ENCODE data around the gene TMPO.
"Not testable (repeated sequence)": the region's sequence is repeated elsewhere in the genome, so short reads cannot be mapped to it uniquely, and the experiment has no call there.

Gene TMPO

GRCh38 chr12:98515287-98516110, at the start of gene TMPO:
Gene TMPO, plus strand, starts transcription at chr12:98515590. Its CDS starts 278 bp downstream, at chr12:98515868.
- peak; percentile 87 to 94 for DNase-seq (ENCODE audit: low read depth in 2 of 2)

DNA sequence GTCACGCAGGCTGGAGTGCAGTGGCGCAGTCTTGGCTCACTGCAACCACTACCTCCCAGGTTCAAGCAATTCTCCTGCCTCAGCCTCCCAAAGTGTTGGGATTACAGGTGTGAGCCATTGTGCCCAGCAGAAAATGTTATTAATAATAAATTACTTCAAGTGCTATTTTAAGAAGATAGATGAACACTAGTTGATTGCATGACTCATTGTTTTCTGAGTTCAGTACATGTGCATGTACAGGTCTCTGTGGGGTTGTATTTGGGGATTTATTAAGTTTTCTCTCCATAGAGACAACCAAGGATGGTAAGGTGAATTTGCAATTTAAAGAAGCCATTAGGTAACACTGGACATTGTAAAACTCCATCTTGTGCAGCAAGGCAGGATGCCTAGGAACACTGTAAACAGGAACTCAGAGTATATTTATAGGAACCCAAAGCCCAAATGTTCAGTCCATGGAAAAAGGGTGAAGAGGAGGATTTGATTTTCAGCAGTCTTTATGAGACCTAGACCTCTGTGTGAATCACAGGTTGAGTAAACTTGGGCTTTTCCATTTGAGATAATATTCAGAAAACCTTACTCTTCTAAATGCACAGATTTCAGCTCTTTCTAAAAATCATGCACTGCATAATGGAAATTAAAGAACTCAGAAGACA, 49.3 kb upstream of the TMPO start:
- DNase-seq (ENCODE audit: low read depth in 2 of 2) = no peak

GRCh38 chr12:98466640-98467400, 48.6 kb upstream of the TMPO start:
- no peak for DNase-seq (ENCODE audit: low read depth in 2 of 2)

- no peak for DNase-seq (ENCODE audit: low read depth in 2 of 2)
Measured at GRCh38 chr12:98469109-98469508, 46.3 kb upstream of the TMPO start.

DNA sequence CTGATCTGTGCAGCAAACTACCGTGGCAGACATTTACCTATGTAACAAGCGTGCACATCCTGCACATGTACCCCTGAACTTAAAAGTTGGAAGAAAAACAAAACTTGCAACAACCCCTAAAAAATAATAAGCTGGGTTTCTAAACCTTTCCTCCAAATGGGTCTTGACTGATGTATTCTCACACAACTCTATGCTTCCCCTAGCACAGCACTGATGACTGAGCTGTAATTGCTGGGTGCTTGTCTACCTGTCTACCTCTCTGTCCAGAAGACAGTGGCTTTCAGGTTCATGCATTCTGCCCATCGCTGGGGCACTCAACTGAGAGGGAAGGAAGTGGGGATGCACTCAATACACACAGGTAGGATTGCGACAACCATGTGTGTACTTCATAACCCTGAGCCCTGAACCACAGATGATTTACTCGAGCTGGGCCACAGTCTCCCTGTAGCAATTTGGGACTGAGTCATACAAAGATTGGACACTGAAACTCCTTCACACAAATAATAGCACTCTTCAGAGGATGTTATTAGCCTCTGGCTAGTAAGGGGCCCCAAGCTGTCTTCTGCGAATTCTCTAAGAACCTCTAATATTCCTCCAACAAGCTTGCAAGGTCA, 44.8 kb upstream of the TMPO start:
- DNase-seq (ENCODE audit: low read depth in 2 of 2) = no peak

DNA sequence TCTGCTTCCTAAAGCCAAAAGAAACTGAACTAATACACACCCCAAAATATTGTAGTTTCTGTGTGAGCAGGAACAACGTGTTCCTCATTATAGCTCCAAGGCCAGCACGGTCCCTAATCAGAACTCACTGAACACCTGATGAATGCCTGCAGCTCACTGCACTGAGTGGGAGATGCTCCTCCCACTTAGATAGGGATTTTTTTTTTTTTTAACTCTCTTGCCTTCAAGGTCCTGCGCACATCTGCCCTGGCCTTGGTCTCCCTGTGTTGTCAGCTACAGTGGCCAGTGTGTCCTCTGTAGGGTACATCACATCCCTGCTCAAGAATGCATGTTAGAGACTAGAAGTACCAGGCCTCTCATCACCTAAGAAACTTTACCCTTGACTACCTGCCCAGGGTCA, 44.3 kb upstream of the TMPO start:
- DNase-seq (ENCODE audit: low read depth in 2 of 2) = no peak

DNA sequence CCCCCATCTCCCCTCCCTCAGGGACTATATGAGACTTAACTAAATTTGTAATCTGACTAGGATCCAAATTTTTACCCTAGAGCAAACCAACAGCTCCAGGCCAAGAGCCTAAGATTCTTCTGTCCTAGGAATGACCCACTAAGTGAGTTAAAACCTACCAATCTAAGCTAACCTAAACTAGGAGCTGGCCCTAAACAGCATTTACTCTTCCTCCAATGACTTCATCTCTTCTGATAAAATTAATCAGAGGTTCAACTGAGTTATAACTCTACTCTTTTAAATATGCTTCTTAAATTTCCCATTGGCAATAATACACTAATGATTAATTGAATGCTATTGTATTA, 39.9 kb upstream of the TMPO start:
- no peak for DNase-seq (ENCODE audit: low read depth in 2 of 2)

DNA sequence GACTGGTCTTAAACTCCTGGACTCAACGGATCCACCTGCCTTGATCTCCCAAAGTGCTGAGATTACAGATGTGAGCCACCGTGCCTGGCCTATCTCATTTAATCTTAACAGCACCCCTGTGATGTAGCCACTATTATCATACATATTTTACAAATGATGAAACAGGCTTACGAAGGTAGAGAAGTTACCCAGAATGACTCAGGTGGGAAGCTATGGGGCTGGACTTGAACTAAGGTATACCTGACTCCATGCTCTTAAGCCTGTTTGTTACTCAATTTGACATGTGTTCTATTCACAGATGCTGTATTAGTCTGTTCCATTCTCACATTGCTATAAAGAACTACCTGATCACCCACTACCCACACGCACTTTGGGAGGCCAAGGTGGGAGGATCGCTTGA, 36.8 kb upstream of the TMPO start:
- DNase-seq (ENCODE audit: low read depth in 2 of 2) = no peak

GRCh38 chr12:98483621-98484503, 31.5 kb upstream of the TMPO start:
- no peak for DNase-seq (ENCODE audit: low read depth in 2 of 2)

DNA sequence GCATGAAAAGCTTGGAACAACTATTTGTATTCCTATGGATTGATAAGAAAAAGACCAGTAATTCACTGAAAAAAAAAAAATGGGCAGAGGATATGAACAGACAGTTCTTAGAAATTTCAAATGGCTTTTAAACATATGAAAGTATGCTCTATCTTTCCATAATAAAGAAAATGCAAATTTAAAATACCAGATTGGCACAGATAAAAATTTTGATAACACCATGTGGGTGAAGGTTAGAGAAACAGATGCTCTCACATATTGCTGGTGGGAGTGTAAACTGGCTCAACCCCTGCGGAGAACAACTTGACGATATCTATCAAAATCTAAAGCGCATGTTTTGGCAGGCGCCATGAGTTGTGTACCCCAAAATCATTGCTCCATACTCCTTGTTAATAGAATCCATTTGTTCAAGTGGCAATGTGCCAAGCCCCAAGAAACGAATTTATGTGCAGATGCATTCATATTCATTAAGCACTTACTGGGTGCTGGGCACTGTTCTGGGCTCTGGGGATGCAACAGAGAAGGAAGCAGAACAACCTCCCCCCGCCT, 29.5 kb upstream of the TMPO start:
- DNase-seq (ENCODE audit: low read depth in 2 of 2) = no peak

- DNase-seq (ENCODE audit: low read depth in 2 of 2) = not testable (repeated sequence)
Measured at GRCh38 chr12:98488416-98488815, 27.0 kb upstream of the TMPO start.

DNA sequence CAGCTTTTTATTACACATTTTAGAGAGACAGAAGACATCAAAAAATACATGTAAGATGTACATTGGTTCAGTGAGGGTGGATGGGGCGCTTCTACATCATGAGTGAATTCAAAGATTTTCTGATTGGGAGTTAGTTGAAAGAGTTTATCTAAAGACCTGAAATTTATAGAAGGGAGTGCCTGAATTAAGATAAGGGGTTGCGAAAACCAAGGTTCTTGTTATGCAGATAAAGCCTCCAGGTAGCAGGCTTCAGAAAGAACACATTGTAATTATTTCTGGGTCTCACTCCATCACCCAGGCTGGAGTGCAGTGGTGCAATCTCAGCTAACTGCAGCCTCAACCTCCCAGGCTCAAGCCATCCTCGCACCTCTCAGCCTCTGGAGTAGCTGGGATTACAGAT, 26.2 kb upstream of the TMPO start:
- DNase-seq (ENCODE audit: low read depth in 2 of 2) = no peak

GRCh38 chr12:98490501-98491453, 24.6 kb upstream of the TMPO start:
- peak; percentile 63 to 73 for DNase-seq (ENCODE audit: low read depth in 2 of 2)

- no peak for DNase-seq (ENCODE audit: low read depth in 2 of 2)
Measured at GRCh38 chr12:98492580-98493140, 22.7 kb upstream of the TMPO start.

DNA sequence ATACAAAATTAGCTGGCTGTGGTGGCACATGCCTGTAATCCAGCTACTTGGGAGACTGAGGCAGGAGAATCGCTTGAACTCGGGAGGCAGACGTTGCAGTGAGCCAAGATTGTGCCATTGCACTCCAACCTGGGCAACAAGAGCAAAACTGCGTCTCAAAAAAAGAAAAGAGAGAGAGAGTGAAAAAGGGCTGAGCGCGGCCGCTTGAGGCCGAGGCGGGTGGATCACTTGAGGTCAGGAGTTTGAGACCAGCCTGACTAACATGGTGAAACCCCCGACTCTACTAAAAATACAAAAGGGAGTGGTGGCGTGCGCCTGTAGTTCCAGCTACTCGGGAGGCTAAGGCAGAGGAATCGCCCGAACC, 14.1 kb upstream of the TMPO start:
- DNase-seq (ENCODE audit: low read depth in 2 of 2) = not testable (repeated sequence)

DNA sequence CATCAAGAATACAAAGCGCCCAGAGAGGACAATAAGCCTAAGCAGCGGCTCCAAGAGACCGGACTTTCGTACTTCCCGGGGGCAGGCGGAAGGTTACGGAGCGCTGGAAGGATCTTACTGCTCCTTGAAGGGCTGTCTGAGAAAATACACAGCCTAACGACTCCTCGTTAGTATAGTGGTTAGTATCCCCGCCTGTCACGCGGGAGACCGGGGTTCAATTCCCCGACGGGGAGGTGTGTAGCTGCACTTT, 12.1 kb upstream of the TMPO start:
- peak; percentile 71 to 82 for DNase-seq (ENCODE audit: low read depth in 2 of 2)

- peak; percentile 87 to 89 for DNase-seq (ENCODE audit: low read depth in 2 of 2)
Measured at GRCh38 chr12:98503592-98504367, 11.6 kb upstream of the TMPO start.

GRCh38 chr12:98504368-98504617, 11.1 kb upstream of the TMPO start:
- no peak for DNase-seq (ENCODE audit: low read depth in 2 of 2)

- no peak for DNase-seq (ENCODE audit: low read depth in 2 of 2)
Measured at GRCh38 chr12:98509063-98509462, 6.3 kb upstream of the TMPO start.

Data from stimulated activated CD8-positive, alpha-beta memory T cell treated with anti-CD3 and anti-CD28 coated beads, Interleukin-7, amount 100 ng/mL, for 4 hours (primary cell).